Posterior cingulate gyrus (tissue), 11 donors: ENCODE results near the gene BLNK.

ENCODE experiments used
- DNase-seq, 10 donors: peaks; one replicate each; pipeline versions ENCODE4 v3.0.0 to v3.0.0-alpha.2; 2020 to 2021; ENCODE audit warnings: mixed read lengths in 3 of 10
- intact Hi-C: fragments of 100-400 bp; cut with DNase I; formaldehyde crosslinking; loops from one replicate; pipeline ENCODE4 v1.15.1; 2023

BLNK gene

GRCh38 chr10:96289218-96289910, 18.0 kb upstream of the BLNK start:
- intact Hi-C loops, result no loop called here
- DNase-seq, result no peak

DNA sequence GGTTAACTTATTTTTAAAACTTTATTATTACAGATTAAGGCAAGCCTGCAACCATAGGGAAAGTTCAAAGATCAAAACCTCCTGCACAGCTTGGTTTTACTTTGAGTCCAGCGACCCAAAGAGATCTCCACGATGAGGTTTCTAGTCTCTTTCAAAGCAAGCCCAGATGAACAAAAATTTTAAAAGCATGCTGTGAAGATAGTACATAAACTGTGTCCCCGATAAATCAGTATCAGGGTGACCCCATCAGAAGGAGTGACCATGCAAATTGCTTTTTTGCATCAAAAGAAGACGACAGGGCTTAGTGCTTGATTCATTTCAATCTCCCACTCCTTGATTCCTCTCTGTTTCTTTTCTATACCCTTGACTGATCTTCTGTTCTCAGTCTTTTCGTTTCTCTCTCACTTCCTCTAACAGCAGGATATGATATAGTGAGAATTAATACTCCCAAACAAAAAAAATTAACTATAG, 16.8 kb upstream of the BLNK start:
- intact Hi-C loops, result no loop called here
- no peak for DNase-seq

DNA sequence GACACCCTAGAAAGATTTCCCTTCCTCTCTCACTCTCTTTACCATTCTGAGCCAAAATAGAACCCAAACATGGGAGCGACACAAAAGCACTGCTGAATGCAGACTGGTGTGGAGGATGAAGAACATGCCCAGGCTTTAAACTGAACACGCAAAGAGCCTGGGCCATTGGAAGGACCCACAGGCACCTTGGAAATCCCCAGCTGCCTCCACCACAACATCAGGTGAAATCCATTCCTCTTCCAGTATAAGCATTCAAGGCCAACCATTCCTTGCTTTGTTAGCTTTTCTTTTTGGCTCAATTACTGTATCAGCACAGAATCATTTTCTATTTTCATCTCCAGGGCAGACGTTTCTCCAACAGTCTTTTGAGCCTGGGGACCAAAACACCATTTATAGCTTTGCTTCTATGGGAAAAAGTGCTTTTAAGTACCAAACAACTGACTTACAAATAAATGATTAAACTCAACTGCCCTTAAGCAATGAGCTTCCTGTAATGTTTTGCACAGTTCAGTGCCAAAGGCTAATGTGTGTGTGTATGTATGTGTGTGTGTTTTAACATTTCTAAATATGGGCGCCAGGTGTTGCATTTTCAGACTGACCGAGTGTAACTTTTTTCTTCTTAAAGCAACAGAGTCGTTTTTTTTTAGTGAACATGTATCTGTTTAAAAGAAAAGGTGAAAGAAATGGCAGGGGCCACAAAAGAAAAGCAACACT, 16.2 kb upstream of the BLNK start:
- no peak for DNase-seq
- intact Hi-C loops, result no loop called here

DNA sequence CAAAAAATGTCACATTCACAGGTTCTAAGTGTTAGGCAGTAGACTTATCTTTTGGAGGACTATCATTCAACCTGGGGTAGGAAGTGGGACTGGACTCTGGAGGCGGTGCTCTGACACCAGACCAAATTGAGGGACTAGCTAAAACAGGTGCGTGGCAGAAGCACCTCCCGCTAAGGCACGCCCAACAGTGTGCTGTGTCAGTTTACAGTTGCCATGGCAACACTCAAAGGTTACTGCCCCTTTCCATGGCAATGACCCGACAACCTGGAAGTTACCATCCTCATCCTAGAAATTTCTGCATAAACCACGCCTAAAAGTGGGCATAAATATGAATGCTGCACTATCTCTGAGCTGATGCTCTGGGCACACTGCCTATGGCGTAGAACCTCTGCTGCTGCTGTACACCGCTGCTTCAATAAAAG, 14.0 kb upstream of the BLNK start:
- no peak for DNase-seq
- intact Hi-C loops, result no loop called here

DNA sequence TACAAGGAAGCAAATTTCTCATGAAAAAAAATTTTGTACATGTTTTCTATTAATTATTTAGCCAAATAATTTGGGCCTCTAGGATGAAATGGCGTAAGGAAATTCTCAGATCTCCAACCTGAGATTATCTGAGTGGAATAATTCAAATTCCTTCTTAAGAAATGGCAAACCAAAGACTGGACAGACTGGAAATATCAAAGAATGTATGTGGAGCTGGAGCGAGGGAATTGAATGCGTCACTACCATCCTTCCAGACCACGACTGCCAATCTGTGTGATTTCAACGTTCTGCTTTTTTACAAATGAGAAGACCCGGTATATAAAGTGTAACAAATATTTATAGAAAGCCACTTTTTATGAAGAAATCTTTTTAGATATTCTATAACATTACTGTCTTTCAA, 12.4 kb upstream of the BLNK start:
- DNase-seq, result no peak
- intact Hi-C loops, result no loop called here

GRCh38 chr10:96283351-96283750, 12.0 kb upstream of the BLNK start:
- DNase-seq, result no peak
- intact Hi-C loops, result no loop called here

DNA sequence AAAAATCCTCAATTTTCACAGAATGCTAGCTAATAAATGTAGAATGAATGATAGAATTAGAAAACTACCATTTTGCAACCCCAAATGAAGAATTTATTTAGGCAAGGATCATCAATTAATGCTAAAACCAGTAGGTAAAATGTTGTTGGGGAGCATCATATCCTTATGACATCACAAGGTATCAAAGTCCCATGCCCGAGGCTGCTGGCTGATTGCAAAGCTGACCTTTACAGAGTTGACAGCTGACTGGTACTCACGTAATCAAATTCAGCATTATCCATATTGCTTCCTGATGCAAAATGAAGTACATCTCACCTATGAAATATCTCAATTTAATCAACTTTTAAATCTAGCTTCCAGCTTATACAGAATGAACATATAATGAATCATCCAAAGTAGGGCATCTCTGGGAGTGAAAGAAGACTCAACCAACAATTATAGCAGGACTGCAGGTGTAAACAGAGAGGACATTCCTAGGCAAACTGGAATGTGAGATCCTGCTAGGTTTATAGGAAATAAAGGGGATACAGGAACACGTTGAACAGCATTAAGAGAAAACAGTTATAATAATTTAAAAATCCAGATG, 10.2 kb upstream of the BLNK start:
- DNase-seq, result no peak
- intact Hi-C loops, result no loop called here

- DNase-seq, result no peak
- intact Hi-C loops, result no loop called here
These were observed 9.5 kb upstream of the BLNK start for GRCh38 chr10:96280859-96281258.

- intact Hi-C loops, result no loop called here
- no peak for DNase-seq
These were observed 7.8 kb upstream of the BLNK start for GRCh38 chr10:96279191-96279641.

DNA sequence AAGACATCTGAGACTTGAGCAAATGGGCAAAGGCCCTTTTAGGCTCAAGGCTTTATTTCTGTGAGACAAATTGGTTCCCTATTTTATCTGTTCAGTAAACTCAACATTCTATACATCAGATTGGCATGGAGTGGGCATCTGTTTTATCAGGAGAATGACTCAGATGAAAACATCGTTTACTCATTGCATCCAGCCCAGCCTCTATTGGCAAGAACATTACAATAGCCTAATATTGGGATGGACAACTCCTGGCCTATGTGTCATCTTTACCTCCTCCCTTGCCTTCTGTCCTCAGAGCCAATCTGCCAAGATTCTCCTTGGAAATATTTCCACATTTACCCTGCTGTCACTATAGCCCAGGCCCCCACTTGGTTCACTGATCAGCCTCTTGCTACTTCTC, 5.5 kb upstream of the BLNK start:
- intact Hi-C loops, result no loop called here
- DNase-seq, result no peak

DNA sequence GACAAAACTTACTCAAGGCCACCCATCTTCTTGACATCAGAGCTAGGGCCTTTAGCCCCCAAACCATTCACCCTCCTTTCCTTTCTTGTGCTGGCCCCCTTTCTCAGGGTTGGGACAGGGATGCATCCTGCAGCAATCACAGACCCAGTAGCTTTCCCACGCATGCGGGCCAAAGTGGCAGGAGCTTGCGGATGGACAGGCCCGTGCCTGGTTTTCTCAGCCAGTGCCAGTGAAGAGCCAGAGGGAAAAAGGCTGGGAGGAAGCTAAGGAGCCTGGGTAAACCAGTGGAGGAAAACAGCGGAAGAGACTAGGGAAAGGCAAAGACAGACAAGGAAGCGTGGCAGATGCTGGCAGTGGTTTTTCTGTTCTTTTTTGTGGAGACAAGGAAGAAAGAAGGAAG, 5.1 kb upstream of the BLNK start:
- intact Hi-C loops, result no loop called here
- DNase-seq, result no peak

DNA sequence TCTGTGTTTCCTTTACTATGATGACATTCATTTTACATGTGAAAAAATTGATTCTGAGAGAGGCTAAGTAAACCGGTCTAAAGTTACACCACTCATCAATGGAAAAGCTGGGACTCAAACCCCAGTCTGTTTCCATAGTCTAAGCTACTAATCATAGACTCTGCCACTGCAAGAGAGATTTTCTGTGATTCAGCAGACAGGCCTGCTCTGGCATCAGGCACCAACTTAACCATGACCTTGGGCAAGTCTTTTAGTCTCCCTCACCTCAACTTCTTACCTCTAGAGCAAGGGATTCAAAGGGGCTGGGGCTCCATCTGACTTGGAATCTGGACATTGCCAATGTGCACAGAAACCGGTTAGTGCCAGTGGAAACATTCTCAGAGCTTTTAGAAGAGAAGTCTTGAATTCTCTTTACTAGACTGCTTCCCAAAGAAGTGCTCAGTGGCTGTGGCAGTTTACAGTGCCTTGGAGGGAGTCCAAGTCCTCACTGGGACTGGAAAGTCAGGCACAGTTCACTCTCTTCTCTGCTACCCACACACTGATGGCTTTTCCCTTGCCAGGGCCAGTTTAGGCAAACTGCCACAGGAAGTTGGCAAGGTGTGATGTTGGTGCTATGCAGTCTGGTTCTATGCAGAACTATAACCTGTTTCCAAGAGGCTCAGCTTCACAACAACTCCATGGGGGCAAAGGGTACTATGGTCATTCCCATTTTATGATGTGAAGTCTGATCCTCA, 4.5 kb upstream of the BLNK start:
- DNase-seq, result peak in 4 of 10 donors; percentile 15 to 86 (median 48)
- intact Hi-C loops, result no loop called here

- DNase-seq, result no peak
- intact Hi-C loops, result no loop called here
These were observed 1.2 kb upstream of the BLNK start for GRCh38 chr10:96272316-96273280.

GRCh38 chr10:96270571-96270970, 798 bp downstream of the BLNK start:
- intact Hi-C loops, result no loop called here
- DNase-seq, result no peak

- DNase-seq, result no peak
- intact Hi-C loops, result no loop called here
These were observed 1.7 kb downstream of the BLNK start for GRCh38 chr10:96269438-96270300.

DNA sequence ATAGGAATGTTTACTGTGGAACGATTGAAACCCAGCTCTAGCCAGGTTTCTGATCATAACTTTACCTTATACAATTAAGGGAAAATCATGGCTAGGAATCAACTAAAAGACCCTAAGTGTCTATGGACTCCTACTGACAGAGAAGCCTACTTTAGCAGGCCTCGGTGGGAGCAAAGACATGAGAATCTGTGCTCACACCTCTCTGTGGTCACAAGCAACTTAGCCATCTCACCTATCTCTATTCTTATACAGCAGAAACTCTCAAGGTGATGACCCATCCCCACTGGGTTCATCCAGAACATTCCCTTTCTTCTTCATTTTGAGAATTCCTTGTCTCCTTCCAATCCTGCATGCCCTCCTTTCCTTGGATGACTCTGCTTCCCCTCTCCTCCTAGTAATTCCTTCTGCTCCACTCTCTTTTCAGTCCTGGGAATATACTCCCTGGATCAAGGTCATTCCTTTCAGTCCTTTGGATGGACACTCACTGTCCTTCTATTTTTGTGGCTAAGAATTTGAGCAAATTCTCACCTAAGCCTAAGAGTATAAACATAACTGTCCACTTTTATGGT, 2.9 kb downstream of the BLNK start:
- DNase-seq, result no peak
- intact Hi-C loops, result no loop called here

DNA sequence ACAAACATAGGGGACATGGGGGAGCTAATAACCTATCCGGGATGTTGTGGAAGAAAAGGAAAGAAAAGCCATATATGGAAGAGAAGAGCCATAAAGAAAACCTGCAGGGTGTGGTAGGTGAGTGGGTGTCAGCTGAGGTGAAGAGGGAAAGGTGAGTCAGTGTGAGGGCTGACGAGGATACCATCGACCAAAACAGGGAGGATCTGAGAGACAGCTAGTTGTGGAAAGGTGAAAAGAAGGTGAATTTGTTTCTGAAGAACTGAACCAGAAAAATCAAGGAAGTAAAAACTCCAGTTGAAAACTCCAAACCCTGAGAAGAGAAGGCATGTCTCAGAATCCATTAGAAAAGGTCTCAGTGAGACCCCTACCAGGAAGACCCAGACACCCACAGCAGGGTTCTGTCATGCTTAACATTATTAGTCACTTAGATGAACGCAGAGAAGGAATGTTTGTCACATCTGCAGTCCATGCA, 4.1 kb downstream of the BLNK start:
- DNase-seq, result no peak
- intact Hi-C loops, result no loop called here

DNA sequence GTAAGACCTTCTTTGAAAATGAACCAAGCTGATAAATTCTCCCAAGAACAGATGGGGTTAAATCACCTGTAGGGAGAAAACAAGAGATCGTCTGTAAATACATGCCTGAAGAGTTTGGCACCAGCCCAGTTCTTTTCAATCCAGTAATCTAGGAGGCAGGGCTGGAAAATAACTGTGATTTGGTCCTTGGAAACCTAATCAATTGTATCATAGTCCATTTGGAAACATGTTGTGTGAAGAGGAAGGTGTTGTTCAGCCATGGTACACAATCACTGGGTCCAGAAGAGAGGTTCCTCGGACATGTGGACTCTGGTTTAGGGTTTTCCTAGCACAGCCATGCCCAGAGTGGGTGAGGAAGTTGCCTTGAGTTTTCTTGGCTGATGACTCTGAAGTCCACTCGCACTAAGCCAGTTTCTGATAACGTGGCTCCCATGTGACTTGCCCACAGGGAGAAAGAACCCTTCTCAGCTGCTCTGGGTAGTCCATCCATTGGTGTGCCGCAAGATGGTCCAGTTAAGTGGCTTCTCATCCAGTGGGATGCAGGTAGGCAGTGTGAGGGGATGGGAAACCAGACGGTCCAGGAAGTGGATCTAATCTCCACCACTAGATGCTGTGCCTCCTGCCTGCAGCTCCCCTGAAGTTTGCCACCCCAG, 5.1 kb downstream of the BLNK start:
- DNase-seq, result no peak

More for the DNA sequence above, 5.1 kb downstream of the BLNK start:
- intact Hi-C loops, result no loop called here
